HG02759 (cell line): Measurements from ENCODE around the gene ZBED1.
"Not testable (repeated sequence)": the region's sequence is repeated elsewhere in the genome, so short reads cannot be mapped to it uniquely, and the experiment has no call there.

Source experiments
- ATAC-seq: cut with Tn5 transposase; IDR thresholded peaks from one replicate; pipeline ENCODE4 v1.9.1; 2021; ENCODE audit warnings: mild to moderate bottlenecking, moderate library complexity; ENCODE audit not compliant: unreplicated experiment

The ZBED1 gene

DNA sequence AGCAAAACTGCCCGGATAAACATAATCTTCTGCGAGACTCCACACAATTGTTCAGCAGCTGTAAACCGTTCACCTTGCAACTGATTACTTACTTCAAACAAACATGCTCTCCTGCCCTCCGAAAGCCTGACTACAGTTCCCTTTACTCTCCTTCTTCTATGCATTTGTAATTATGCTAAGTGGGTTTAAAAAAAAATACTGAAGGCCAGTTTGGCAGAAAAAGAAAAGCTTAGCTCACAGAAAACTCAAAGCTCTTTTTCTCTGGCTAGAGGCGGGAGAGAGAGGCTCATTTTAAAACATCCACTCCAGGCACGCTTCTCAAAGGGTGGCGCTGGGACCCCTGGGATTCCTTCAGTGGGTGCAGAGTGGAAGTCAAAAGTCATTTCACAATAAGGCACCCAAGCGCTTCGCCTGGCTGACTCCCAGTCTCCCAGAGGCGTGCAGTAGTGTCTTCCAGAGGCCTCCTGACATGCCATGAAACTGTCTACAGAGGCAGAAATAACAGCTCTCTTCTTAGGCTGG, 1.9 kb downstream of the ZBED1 start:
- ATAC-seq = no peak

DNA sequence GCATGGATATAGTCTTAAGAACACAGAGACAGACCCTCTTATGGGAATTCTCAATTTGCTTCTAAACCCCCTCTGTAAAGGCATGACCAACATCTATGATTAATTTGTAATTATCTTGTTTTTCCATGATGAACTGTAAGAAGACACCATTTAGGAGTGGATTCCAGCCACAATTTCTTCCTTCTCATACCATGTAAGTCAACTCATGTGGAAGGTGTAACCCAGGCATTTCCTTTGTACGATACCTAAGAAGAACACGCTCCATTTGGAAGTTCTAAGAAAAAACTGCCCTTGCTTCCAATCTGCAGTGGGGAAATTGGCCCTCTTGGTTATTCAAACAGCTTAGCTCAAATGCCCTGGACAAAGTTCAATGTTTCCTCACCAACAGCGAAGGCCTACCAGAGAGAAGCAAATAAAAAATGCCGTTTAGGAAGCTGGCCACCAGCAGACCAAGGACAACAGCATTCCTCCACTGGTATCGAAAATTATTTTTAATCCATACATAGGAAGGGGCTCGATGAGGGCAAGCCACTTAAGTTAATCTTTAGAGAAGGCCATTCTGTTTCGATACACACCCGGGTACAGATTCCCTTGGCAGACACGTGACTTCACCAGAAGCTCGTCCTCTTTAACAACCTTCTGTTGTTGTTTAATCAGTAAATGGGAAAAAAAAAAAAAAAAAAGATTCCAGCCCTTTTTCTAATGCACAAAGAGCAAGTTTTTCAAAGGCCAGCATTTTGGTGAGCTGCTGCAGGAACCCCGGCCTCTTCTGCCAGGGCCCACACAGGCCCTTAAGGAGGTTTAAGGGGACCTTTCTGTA, 2.6 kb downstream of the ZBED1 start:
- ATAC-seq = no peak

DNA sequence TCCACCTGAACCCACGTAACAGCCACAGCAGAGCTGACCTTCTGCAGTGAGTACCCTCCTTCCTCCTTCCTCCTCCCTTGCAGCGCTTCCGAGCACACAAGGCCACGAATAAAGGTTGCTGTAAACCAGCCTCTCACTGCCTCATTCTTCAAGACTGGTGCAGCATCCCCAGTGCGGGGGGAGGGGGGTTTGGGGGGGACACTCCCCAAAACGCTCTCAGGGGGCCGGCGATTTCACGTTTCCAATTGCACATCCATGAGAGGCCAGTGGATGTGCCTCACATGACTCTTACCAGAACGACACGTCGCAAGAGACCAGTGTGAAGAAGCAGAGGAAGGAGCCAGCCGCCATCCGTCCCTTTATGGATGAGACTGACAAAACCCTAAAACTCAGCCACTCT, 5.2 kb downstream of the ZBED1 start:
- ATAC-seq = no peak

DNA sequence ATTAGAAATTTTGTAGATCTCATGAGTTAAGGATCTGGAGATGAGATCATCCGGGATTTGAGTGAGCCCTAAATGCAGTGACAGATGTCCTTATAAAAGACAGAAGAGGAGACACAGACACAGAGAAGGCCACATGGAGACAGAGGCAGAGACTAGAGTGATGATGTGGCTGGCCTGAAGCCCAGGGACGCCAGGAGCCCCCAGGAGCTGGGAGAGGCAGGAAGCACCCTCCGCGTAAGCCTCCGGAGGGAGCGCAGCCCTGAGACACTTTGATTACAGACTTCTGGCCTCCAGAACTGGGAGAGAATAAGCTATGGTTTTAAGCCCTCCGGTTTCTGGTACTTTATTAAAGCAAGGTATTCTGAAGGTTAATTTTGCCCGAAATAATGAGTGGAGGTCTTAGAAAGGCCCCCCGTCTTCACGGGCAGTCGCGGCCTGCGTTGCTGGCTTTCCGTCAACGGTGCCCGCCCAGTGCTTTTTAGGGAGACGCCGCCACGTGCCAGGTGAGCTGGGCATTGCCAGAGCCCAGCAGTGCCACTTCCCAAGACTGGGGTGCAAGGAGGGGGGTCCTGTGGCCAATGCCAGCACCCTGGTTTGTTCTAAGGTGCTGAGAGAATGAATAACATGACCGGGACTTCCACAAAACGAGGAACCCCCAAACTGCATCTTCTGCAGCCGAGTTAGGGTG, 8.1 kb downstream of the ZBED1 start:
- ATAC-seq = no peak

DNA sequence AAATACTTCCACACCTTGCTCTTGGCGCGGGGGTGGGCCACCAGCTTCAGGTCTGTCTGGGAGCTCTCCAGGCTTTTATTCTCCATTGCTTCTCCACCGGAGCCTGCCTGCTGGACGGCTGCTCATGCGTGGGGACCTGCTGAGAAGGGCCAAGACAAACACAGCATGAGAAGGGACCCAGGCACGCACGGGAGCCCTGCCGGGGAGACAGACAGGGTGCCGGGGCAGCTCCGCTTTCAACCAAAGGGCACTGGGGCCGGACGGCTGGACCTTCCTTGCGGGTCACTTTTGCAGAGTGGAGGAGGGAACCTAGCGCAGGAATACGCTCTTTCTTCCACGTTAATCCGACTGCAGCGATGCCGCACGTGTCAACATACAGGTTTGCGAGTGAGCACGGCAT, 10.1 kb downstream of the ZBED1 start:
- no peak for ATAC-seq

DNA sequence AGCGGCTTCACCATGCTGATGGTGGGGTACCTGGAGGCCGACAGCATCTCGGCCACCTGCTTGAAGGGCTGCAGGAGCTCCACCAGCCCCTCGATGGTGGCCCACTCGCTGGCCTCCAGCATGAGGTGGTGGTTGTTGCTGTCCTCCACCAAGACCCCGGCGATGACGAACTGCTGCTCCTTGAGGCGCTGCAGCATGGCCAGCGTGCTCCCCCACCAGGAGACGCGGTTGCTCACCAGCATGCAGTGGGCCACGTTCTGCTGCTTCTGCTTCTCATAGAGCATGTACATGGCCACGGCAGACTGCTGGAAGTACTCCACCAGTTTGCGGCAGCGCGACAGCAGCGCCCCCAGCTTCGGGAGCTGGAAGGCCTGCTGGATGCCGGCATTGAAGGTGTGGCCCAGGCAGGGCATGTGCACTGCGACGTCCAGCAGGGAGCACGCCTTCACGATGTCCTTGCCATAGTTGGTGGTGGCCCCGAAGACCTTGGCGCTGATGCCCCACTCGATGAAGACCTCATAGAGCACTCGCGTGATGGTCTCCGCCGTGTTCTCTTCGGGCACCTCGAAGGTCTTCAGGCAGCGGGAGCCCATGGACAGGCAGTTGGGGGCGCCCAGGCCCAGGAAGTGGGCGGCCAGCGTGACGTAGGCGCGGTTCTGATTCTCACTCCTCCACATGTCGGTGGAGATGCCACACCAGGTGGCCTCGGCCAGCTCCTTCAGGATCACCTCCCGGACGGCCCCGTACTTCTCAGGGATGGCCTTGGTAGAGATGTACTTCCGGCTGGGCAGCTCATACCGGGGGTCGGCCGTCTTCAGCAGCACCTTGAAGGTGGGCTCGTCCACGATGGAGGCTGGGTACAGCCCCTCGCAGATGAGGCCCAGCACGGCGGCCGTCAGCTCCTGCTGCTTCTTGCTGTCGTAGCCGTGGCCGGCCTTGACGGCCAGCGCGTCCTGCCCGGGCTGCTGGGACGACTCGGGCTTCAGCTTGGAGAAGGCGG, 11.0 kb downstream of the ZBED1 start:
- ATAC-seq = no peak

DNA sequence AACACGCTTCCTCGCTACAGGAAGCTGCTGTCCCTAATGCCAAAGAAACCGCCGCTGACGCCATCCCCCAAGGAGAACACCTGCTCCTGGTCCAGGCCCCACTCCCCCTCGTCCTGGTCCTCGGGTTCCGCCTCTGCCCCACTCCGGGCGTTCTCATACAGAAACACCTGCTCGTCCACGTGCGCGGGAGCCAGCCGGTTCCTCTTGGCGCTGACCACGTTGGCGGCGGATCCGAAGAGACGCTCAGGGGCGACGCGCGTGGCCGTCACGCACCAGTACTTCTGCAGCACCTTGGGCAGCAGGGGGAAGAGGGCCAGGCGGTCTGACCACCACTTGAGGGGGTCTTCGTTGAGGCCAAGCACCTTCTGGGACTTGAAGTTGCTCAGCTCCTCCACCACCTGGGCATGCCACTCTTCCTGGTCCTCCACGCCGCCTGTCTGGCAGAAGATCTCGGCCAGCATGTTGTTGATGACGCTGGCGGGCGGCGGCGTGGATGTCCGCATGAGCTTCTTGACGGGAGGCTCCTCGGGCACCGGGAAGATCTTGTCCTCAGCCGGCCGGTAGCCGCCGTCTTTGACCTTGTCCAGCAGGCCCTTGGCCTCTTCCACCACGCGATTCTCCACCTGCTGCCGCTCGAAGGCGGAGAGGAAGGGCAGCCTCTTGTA, 12.0 kb downstream of the ZBED1 start:
- ATAC-seq = no peak

DNA sequence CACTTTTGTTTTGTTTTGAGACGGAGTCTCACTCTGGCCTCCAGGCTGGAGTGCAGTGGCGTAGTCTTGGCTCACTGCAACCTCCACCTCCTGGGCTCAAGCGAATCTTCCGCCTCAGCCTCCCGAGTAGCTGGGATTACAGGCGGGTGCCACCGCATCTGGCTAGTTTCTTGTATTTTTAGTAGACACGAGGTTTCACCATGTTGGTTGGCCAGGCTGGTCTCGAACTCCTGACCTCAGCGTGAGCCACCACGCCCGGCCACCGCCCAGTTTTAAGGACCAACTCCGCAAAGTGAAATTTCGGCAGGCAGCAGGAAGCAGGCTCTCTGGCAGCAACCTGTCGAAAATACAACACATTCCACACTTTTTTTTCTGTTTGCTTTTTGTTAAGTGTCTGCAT, 13.4 kb downstream of the ZBED1 start:
- no peak for ATAC-seq

DNA sequence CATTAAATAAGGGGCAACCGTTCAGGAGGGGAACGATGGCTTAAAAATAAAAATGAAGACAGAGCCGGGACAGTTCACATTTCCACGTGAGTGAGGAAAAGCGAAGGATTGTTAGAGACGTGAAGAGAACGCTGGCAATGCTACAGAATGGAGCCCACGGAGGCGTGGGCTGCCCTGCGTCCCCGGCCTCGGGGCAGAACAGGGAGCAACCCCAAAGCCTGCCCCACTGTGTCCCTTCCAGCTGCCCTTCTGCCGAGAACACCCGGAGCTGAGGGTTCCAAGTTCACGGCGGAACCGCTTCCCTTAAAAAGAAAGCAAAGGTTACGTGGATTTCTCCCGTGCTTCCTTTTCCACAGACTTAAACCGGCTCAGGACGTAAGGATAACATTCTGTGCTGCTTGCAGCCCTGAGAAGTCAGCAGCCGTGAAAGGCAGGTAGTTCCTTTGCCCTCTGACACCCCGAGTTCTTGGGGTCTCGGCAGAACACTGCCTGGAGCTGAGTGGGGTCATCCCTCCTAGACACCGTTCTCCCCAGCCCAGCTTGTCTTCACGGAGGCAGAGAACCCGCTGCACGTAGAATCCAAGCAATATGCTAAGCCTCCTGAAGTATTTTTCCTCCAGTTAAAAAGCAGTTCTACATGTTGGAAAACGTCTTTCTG, 14.2 kb downstream of the ZBED1 start:
- no peak for ATAC-seq

DNA sequence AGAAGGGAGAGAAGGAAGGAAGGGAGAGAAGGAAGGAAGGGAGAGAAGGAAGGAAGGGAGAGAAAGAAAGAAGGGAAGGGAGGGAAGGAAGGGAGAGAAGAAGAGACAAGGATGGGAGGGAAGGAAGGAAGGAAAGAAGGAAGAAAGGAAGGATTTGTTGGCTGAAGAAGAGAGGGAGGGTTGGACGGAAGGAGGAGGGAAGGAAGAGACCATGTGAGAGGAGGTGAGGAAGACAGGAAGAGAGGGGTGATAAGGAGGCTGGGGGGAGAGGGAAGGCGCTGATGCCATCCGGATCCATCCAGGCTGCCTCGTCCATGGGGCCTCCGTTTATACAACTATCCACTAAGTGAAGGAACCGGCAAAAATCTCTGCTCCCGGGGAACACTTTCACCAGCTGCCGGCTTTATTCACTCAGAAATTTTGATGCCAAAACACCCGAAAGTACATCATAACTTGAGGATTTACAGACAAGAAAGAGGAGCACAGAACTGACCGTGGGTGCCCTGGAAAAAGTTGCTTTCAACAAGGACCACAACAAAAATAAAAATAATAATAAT, 14.9 kb downstream of the ZBED1 start:
- ATAC-seq = no peak

DNA sequence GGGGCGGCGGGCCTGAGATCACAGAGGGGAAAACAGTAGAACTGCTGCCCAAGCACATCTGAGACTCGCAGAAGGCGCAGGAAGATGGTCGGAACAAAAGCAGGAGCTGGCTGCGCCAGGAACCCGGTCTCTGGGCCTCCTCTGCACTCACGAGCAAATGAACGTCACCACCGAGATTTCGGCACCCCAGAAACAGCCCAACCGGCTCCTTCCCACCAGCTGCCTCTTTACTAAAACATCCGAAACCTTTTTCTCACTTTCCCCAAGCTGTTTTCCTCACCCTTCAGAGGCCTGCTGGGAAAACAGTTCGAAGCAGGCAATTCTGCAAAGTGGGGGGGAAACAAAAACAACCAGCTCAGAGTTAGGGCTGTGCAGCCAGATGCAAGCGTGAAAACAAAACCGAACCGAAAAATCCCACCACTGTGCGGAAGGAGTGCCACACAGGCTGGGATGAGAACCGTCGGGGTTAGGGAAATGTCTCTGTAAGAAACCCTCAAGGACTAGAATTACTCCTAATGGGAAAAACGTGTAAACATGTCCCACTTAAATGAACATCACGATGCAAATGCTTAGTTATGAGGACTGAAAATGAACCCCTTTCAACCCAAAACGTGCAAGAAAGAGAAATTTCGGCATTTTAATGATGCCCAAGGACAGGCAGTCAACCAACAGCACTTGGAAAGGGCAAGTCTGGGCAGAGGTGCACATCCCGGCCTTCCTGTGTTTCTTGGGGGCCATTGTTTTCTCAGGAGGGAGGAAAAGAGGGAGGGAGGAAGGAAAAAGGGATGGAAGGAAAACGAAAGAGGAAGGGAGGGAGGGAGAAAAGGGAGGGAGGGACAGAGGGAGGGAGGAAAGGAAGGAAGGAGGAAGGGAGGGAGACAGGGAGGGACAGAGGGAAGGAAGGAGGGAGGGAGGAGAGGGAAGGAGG, 15.8 kb downstream of the ZBED1 start:
- ATAC-seq = no peak

DNA sequence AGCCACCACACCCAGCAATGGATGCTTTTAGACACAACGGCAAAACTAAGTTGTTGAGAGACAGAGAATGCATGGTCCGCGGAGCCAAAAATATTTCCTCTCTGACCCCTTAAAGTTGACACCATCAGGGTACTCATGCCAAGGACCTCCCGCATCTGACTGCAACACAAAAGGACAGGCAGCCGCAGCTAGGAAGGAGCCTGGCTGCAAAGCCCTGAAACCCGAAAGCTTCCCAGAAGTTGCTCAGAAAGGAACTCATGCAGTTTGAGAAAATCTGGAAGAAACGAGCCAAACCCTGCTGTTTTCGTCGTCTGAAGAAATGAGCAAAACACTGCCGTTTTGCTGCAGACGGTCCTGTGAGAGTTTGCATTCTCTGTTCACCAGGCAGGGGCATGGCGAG, 16.5 kb downstream of the ZBED1 start:
- ATAC-seq = no peak

DNA sequence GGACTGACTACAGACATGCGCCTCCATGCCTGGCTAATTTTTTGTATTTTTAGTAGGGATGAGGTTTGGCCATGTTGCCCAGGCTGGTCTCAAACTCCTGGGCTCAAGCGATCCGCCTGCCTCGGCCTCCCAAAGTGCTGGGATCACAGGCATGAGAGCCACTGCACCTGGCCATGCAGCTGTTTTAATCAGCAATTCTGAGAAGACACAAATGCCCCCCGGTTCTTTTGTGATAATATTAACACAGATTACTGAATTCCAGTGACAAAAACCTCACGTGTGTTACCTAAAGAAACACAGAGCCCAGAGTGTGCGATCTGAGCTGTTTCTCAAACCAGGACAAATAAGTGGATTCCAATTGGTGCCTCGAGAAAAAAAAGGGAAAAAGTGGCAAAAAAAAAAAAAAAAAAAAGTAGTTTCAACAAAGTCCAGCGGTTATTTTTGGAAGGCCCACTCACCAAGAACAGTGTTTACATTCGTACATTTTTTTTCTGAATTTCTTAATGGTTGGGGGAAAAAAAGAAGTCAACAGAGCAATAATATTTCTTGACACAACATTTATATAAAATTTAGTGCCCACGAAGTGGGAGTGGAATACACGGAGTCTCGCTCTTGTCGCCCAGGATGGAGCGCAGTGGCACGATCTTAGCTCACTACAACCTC, 17.2 kb downstream of the ZBED1 start:
- no peak for ATAC-seq

DNA sequence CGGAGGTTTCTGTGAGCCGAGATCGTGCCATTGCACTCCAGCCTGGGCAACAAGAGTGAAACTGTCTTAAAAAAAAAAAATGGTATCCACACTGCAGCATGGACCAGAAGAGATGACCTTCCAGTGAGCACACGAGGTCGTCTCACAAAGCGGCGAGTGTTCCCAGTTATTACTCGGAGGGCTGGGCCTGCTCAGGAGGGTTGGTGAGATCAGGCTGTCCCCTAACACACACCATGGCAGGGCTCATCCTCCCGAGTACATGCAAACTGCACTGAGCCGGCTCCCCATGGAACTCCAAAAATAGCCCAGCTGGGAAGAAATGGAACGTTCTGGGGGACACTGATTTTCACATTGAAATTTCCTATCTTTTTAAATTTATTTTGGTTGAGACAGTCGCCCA, 19.2 kb downstream of the ZBED1 start:
- ATAC-seq = not testable (repeated sequence)

DNA sequence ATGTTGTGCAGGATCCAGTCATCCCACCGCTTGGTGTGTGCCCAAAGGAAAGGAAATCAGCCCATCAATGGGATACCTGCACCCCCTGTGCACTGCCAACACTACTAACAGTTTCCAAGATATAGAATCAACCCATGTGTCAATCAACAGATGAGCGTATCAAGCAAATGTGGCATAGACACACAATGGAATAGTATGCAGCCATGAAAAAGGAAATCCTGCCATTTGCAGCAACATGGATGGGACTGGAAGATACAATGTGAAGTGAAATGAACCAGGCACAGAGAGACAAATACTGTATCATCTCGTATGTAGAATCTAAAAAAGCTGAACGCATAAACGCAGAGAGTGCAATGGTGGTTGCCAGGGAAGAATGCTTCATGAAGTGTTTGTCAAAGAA, 20.8 kb downstream of the ZBED1 start:
- not testable (repeated sequence) for ATAC-seq

DNA sequence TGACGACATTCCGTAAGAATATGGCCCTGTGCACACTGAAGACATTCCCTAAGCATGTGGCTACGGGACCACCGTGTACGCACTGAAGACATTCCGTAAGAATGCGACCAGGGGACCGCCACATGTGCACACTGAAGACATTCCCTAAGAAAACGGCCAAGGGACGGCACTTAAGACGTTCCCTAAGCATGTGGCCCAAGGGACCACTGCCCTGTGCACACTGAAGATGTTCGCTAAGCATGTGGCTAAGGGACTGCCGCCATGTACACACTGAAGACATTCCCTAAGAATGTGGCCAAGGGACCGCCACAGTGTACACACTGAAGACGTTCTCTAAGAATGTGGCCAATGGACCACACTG, 21.4 kb downstream of the ZBED1 start:
- ATAC-seq = no peak

DNA sequence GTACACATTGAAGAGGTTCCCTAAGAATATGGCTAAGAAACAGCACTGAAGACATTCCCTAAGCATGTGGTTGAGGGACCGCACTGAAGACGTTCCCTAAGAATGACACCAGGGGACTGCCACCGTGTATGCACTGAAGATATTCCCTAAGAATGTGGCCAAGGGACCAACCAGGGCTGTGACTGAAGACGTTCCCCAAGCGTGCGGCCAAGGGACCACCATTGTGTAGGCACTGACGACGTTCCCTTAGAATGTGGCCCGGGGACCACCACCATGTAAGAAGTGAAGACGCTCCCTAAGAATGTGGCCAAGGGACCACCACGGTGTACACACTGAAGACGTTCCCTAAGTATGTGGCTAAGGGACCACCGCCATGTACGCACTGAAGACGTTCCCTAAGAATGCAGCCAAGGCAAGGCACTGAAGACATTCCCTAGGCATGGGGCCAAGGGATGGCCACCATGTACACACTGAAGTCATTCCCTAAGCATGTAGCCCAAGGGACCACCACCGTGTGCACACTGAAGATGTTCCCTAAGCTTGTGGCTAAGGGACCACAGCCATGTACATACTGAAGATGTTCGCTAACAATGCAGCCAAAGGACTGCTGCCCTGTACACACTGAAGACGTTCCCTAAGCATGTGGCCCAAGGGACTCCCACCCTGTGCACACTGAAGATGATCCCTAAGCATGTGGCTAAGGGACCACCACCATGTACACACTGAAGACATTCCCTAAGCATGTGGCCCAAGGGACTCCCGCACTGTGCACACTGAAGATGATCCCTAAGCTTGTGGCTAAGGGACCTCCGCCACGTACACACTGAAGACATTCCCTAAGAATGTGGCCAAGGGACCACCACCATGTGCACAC, 22.0 kb downstream of the ZBED1 start:
- no peak for ATAC-seq
